ENCODE measurements around the gene ACVRL1. TPM values are rescaled to one million over a fixed set of nuclear protein-coding genes. Genes with fewer than 3 reads are reported as not detected.

ACVRL1 gene
- total RNA-seq, 1 donor from 2014 or later = not detected

DNA sequence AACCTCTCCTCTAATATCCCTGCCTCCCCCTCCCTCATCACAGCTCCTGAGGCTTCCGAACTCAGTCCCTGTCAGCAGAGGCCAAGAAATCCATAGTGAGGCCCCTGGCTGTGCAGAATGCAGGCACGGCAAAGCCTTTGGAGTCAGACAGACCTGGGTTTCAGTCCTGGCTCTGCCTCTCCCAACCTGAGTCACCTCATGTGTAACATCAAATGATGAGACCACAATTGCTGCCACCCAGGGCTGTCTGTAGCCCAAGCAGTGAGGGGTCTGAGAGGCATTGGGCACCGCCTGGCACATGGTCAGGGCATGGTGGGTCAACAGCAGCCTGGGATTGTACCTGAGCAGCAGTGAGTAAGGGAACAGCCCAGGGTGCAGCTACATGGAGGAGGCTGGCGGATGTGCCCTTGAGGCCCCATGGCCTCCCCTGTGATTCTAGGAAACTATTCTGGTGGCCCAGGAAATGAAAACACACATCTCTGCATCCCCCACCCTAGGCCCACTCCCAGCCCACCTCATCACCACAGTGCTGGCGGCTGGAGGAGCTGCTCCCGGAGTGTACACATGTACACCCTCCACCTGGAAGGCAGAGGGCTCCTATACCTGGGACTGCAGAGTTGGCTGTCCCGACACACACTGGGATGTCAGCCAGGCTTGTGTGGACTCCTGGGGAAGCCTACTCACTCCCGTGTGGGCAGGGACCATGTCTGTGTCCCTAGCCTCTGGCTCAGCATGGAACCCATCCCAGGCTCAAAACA, 11.7 kb upstream of the ACVRL1 start:
- Mint-ChIP-seq H3K36me3 (ENCODE audit: low read depth) (no peaks in the 10 kb centered on the region), H3K4me1 (ENCODE audit: low read depth) (no peaks in the 10 kb centered on the region), H3K27me3 (ENCODE audit: low read depth) (peaks cover 4% of the 10 kb centered on the region), H3K9me3 (no peaks in the 10 kb centered on the region), H3K4me3 (ENCODE audit: low read depth) (no peak overlapping the region), H3K27ac (no peak overlapping the region)
- intact Hi-C loops (cut with micrococcal nuclease) = no loop called here
- no peak for DNase-seq (ENCODE audit: low spot score)

DNA sequence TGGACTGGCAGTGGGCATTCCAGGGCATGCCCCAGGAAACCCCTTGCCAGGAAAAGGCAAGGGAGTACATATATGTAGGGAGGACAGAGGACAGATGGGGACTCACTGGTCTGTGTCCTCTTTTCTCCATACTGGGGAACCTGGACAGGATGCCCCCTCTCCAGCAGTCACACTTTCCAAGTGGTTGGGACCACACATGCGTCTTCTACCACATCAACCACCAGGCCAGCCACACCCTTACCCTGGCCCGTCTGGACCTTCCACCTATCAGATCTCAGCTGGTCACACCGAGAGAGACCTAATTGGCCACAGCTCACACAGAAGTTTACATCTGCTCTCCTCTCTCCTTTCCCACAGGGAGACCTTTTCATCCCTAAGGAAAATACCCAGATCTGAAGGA, 11.1 kb upstream of the ACVRL1 start:
- no peak overlapping the region for H3K27ac Mint-ChIP-seq
- no peaks in the 10 kb centered on the region for H3K9me3 Mint-ChIP-seq
- H3K4me3 Mint-ChIP-seq (ENCODE audit: low read depth) = no peak overlapping the region
- no peak for DNase-seq (ENCODE audit: low spot score)
- H3K4me1 Mint-ChIP-seq (ENCODE audit: low read depth) = no peaks in the 10 kb centered on the region
- H3K36me3 Mint-ChIP-seq (ENCODE audit: low read depth) = no peaks in the 10 kb centered on the region
- H3K27me3 Mint-ChIP-seq (ENCODE audit: low read depth) = peaks cover 4% of the 10 kb centered on the region
- intact Hi-C loops (cut with micrococcal nuclease) = no loop called here

DNA sequence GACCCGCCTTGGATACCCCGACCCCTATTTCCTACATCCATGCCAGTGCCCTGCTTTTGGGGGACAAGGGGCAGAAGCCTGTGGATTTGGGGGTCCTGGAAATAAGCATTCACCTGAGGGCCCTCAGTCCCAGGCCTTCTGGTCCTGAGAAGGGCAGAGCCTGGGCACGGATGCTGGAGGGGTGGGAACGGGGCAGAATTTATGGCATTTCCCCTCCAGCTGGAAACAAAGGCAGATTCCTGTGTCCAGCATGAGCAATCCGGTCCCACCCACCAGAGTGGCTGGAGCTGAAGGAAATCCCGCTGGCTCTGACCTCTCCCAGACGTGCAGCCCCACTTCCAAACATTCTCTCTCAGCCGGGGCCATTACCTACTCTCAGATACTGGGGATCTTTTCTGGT, 10.1 kb upstream of the ACVRL1 start:
- no peak overlapping the region for H3K4me3 Mint-ChIP-seq (ENCODE audit: low read depth)
- H3K9me3 Mint-ChIP-seq = no peaks in the 10 kb centered on the region
- intact Hi-C loops (cut with micrococcal nuclease) = no loop called here
- peaks cover 6% of the 10 kb centered on the region for H3K27me3 Mint-ChIP-seq (ENCODE audit: low read depth)
- H3K36me3 Mint-ChIP-seq (ENCODE audit: low read depth) = no peaks in the 10 kb centered on the region
- no peak for DNase-seq (ENCODE audit: low spot score)
- no peak overlapping the region for H3K27ac Mint-ChIP-seq
- no peaks in the 10 kb centered on the region for H3K4me1 Mint-ChIP-seq (ENCODE audit: low read depth)

DNA sequence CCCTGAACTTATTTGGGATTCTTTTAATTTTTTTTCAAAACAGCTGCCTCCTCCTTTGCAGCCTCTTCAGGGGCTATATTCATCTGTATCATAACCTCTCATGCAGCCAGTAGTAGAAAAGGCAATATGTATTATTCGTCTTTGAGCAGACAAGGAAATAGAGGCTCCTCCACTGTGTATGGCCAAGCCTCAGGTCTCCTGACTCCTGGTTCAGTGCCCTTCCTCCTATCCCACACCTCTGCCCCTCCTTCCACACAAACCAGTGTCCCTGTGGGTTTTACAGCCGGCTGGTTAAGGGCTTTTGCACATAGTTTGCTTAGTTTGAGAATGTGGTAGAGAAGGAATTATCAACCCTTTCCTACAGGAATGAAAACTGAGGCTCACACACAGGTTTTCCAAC, 8.8 kb upstream of the ACVRL1 start:
- no peaks in the 10 kb centered on the region for H3K9me3 Mint-ChIP-seq
- H3K27ac Mint-ChIP-seq = no peak overlapping the region
- no peaks in the 10 kb centered on the region for H3K4me1 Mint-ChIP-seq (ENCODE audit: low read depth)
- H3K4me3 Mint-ChIP-seq (ENCODE audit: low read depth) = no peak overlapping the region
- H3K36me3 Mint-ChIP-seq (ENCODE audit: low read depth) = no peaks in the 10 kb centered on the region
- peaks cover 2% of the 10 kb centered on the region for H3K27me3 Mint-ChIP-seq (ENCODE audit: low read depth)
- intact Hi-C loops (cut with micrococcal nuclease) = no loop called here
- no peak for DNase-seq (ENCODE audit: low spot score)

DNA sequence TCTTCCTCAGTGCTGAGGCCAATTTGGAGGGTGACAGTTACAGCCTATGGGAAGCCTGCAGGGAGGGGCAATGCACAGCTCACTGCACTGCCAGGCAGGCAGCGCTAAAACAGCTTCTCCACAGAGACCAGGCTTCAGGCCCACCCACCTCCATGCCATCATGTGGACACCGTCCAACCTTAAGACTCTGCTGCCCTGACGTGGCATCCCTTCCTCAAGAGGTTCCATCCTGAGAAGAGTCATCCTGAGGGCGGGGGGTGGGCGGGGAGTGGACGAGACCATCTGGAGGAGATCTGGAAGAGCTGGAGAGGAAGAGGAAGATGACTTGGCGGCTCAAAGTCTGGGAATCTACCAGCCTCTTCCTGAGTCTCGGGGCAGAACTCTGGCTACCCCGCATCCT, 8.4 kb upstream of the ACVRL1 start:
- no peak for DNase-seq (ENCODE audit: low spot score)
- intact Hi-C loops (cut with micrococcal nuclease) = no loop called here

DNA sequence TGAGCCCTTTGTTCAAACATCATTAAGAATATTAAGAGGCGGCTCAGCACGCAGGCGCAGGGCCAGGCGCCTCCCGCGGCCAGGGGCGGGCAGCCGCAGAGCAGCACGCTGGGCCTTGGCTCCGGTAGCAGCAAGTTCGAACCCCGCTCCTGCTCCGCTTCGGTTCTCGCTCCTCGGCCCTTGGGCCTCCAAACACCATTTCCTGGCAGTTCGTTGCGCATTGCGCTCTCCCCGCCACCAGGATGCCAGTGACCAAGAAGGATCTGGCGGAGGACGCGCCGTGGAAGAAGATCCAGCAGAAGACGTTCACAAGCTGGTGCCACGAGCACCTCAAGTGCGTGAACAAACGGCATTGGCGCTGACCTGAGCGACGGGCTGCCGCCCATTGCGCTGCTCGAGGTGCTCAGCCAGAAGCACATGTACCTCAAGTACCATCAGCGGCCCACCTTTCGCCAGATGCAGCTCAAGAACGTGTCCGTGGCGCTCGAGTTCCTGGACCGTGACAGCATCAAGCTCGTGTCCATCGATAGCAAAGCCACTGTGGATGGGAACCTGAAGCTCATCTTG, 6.9 kb upstream of the ACVRL1 start:
- Mint-ChIP-seq H3K4me1 (ENCODE audit: low read depth) (no peaks in the 10 kb centered on the region), H3K4me3 (ENCODE audit: low read depth) (no peak overlapping the region), H3K9me3 (no peaks in the 10 kb centered on the region), H3K27ac (no peak overlapping the region), H3K36me3 (ENCODE audit: low read depth) (no peaks in the 10 kb centered on the region), H3K27me3 (ENCODE audit: low read depth) (peaks cover 11% of the 10 kb centered on the region)
- no peak for DNase-seq (ENCODE audit: low spot score)
- intact Hi-C loops (cut with micrococcal nuclease) = no loop called here

More for the DNA sequence above, 8.4 kb upstream of the ACVRL1 start:
- H3K4me3 Mint-ChIP-seq (ENCODE audit: low read depth) = no peak overlapping the region
- no peak overlapping the region for H3K27ac Mint-ChIP-seq
- no peaks in the 10 kb centered on the region for H3K4me1 Mint-ChIP-seq (ENCODE audit: low read depth)
- peaks cover 5% of the 10 kb centered on the region for H3K27me3 Mint-ChIP-seq (ENCODE audit: low read depth)
- no peaks in the 10 kb centered on the region for H3K36me3 Mint-ChIP-seq (ENCODE audit: low read depth)
- H3K9me3 Mint-ChIP-seq = no peaks in the 10 kb centered on the region

DNA sequence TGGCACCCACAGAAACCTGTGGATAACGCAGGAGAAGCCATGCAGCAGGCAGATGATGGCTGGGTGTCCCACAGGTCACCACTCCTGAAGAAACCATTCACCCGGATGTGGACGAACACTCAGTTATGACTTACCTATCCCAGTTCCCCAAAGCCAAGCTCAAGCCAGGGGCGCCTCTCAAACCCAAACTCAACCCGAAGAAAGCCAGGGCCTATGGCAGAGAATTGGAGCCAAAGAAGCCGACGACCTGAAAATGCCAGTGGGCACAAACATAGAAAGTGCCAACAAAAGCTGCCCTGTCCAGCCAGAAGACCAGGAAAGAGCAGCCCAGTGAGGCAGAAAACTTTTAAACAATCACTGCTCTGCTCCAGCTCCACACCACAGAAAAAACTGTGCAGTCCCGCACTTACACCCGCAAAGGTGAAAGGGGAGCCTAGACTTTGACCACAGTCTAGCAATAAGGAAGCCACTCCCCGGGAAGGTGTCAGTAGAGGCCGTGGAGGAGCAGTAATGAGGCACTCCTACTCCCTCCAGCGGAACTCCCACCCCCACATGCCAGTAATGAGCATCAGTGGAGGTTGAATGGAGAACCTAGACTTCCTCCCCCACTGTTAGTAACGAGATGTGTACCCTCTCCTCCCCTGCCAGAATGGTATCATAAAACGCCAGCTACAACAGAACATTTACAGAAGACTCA, 6.0 kb upstream of the ACVRL1 start:
- Mint-ChIP-seq H3K4me3 (ENCODE audit: low read depth) (no peak overlapping the region), H3K27ac (no peak overlapping the region), H3K36me3 (ENCODE audit: low read depth) (no peaks in the 10 kb centered on the region), H3K27me3 (ENCODE audit: low read depth) (peaks cover 15% of the 10 kb centered on the region), H3K9me3 (no peaks in the 10 kb centered on the region), H3K4me1 (ENCODE audit: low read depth) (no peaks in the 10 kb centered on the region)
- intact Hi-C loops (cut with micrococcal nuclease) = no loop called here
- DNase-seq (ENCODE audit: low spot score) = no peak

DNA sequence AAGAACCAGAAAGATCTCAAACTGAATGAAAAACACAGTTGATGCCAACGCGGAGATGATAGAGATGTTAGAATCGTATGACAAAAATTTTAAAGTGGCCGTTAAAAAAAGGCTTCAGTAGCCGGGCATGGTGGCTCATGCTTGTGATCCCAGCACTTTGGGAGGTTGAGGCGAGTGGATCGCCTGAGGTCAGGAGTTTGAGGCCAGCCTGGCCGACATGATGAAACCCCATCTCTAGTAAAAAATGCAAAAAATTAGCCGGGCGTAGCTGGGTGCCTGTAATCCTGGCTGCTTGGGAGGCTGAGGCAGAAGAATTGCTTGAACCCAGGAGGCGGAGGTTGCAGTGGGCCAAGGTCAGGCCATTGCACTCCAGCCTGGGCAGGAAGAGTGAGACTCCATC, 5.4 kb upstream of the ACVRL1 start:
- Mint-ChIP-seq H3K27ac (no peak overlapping the region), H3K36me3 (ENCODE audit: low read depth) (no peaks in the 10 kb centered on the region), H3K4me3 (ENCODE audit: low read depth) (no peak overlapping the region), H3K9me3 (no peaks in the 10 kb centered on the region), H3K4me1 (ENCODE audit: low read depth) (no peaks in the 10 kb centered on the region), H3K27me3 (ENCODE audit: low read depth) (peaks cover 20% of the 10 kb centered on the region)
- DNase-seq (ENCODE audit: low spot score) = no peak
- intact Hi-C loops (cut with micrococcal nuclease) = no loop called here

DNA sequence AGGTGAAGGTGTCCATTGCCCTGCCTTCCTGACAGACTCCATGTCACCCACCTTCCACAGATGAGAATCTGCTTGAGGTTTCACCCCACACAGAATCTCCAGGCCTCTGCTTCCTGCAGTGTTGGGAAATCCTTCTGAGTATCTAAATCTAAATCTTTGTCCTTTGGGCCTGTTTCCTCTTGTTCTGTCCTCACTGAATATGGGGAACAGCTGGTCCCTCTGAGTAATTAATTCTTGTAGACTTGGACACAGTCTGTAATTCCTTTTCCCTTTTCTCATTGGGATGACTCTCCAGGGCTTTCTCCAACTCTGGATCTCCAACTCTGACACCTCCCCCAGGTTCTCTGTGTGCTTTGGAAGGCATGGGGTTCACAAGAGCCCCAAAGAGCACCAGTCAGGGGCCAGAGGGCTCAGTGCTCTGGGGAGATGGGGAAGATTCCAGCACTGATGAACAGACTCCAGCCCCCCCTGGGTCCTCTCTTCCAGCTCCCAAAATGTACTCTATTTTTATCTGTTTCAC, 2.3 kb upstream of the ACVRL1 start:
- Mint-ChIP-seq H3K27ac (no peak overlapping the region), H3K36me3 (ENCODE audit: low read depth) (no peaks in the 10 kb centered on the region), H3K9me3 (no peaks in the 10 kb centered on the region), H3K4me1 (ENCODE audit: low read depth) (no peaks in the 10 kb centered on the region), H3K27me3 (ENCODE audit: low read depth) (peaks cover 38% of the 10 kb centered on the region), H3K4me3 (ENCODE audit: low read depth) (no peak overlapping the region)
- intact Hi-C loops (cut with micrococcal nuclease) = no loop called here
- DNase-seq (ENCODE audit: low spot score) = no peak

DNA sequence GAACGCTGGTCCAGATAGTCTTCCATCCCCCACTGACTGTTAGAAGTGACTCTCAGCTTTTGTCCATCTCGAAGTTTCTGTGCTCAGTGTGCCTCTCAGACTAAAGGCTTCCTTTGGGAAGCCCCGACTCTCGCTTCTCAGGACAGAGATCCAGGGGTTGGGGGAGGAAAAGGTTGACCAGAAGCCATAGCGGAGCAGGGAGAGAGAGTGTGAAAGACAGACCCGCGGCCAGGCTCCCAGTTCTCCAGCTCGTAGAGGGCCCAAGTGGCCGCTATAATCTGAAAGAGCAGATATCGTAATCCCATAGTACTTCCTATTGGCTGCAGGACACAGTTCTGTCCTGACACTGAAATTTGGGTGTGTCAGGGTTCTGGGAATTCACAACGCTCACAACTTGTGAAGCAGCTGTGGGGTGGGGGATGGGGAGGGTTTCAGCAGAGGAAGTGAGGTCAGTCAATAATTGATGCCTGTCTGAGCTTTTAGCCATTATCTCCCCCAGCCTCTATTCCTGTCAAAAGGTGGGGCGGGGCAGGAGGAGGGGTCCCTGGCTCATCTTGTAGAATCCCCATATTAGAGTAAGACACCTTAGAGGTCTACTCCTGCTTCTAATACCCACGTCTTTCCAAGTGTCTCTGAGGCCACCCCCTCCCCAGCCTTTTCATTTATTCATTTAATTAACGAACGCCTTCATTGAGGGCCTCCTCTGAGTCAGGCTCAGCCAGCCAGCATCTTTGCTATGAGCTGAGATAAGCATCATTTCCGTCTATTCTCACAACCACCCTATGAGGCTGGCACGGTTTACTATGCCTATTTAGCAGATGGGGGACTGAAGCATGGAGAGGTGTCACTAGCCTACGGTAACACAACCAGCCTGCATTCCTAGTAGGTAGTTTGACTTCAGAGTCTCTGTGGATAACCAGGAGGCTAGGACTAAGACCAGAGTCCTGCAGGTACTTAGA, 1.6 kb upstream of the ACVRL1 start:
- no peak overlapping the region for H3K4me3 Mint-ChIP-seq (ENCODE audit: low read depth)
- intact Hi-C loops (cut with micrococcal nuclease) = no loop called here
- no peaks in the 10 kb centered on the region for H3K9me3 Mint-ChIP-seq
- H3K36me3 Mint-ChIP-seq (ENCODE audit: low read depth) = no peaks in the 10 kb centered on the region
- H3K27ac Mint-ChIP-seq = no peak overlapping the region
- no peak for DNase-seq (ENCODE audit: low spot score)
- peaks cover 41% of the 10 kb centered on the region for H3K27me3 Mint-ChIP-seq (ENCODE audit: low read depth)
- no peaks in the 10 kb centered on the region for H3K4me1 Mint-ChIP-seq (ENCODE audit: low read depth)

DNA sequence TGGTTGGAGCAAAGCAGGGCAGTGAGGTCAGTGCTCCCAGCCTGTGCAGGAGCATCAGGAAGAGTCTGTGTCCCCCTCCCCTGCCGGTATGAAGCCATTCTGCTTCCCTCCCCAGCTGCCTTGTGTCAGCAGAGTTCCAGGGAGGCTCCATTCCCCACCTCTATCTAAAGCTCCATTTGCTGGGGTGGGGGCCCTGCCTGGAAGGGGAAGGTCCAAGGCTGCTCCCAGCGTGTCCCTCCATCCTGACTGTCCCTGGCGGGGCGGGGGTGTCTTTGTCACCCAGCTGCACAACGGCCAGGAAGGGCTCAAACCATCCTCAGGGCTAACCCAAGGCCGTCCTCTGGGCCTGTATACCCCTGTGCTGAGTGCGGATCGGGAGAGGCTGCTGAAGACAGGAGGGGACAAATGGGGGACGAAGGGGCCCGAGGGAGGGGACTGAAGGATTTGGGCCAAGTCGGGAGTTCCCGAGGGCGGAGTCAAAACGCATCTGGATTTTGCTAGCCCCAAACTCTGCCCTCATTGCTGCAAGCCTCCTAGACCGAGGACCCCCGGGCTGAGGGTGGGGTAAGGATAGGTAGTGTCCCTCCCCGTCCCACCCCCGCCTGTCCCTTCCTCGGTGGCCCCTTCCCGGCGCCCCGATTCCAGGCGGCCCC, 748 bp upstream of the ACVRL1 start:
- no peak overlapping the region for H3K27ac Mint-ChIP-seq
- no peaks in the 10 kb centered on the region for H3K9me3 Mint-ChIP-seq
- peaks cover 47% of the 10 kb centered on the region for H3K27me3 Mint-ChIP-seq (ENCODE audit: low read depth)
- no peak overlapping the region for H3K4me3 Mint-ChIP-seq (ENCODE audit: low read depth)
- intact Hi-C loops (cut with micrococcal nuclease) = no loop called here
- no peak for DNase-seq (ENCODE audit: low spot score)
- no peaks in the 10 kb centered on the region for H3K36me3 Mint-ChIP-seq (ENCODE audit: low read depth)
- no peaks in the 10 kb centered on the region for H3K4me1 Mint-ChIP-seq (ENCODE audit: low read depth)

DNA sequence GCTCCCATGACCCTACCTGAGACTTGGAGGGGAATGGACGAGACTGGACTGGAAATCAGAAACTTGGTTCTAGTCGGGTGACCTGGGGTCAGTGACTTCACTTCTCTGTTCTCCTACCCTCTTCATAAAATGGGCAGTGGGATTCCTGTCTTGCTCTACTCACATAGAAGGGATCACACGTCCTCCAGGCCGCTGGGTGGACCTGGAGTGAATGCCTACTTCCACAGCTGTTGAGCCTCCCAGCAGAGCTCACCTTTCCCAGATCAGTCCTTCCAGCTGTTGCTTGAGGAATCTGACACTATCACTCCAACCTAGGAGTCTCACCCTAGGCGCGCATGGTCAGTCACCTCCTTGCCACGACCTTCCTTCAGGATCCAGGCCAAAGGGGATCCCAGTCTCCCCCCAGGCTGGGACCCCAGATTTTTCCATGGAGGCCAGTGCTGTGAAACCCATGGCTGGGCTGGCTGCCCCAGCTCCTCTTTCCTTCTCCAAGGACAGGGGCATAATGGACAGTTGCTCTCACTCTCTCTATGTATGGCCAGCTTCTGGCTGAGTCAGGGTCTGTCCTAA, 637 bp downstream of the ACVRL1 start:
- H3K9me3 Mint-ChIP-seq = no peaks in the 10 kb centered on the region
- H3K27me3 Mint-ChIP-seq (ENCODE audit: low read depth) = peaks cover 49% of the 10 kb centered on the region
- no peak overlapping the region for H3K27ac Mint-ChIP-seq
- no peaks in the 10 kb centered on the region for H3K4me1 Mint-ChIP-seq (ENCODE audit: low read depth)
- H3K36me3 Mint-ChIP-seq (ENCODE audit: low read depth) = no peaks in the 10 kb centered on the region
- intact Hi-C loops (cut with micrococcal nuclease) = no loop called here
- no peak overlapping the region for H3K4me3 Mint-ChIP-seq (ENCODE audit: low read depth)
- no peak for DNase-seq (ENCODE audit: low spot score)
